ENCODE results near the gene TTLL9. TPM values are rescaled to one million over a fixed set of nuclear protein-coding genes. Genes with fewer than 3 reads are reported as not detected.

TTLL9 gene
- total and polyA plus RNA-seq, 10 of the 15 experiments (the other 5 are each of a cell fraction or from before 2014, with no cell fraction given), result 0.03 to 0.77 (median 0.11) TPM; not detected in 2

DNA sequence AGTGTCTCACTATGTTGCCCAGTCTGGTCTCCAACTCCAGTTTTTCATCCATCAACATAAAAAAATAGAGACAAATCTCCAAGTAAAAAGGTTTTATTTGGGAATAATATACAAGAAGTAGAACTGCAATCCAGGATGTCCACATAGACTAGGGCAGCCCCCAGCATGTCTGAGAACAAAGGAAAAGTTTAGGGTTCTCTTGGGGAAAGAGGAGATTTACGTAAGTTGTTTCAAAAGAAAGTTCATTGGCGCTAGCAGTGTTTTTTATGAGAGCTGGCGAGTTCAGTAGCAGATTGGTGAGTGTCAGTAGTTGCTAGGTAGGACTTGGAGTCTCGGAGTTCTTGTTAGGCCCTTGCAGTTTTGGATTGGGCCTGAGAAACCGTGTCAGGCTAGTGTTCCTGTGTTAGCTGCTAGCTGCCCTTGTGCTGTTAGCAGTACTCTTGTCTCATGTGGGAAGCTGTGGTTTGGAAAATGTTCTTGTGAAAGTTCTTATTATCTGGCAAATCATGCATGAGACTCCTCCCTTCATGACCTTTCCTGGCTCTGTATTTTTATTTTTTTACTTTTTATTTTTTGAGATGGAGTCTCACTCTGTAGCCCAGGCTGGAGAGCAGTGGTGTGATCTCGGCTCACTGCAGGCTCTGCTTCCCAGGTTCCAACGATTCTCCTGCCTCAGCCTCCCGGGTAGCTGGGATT, 24.7 kb downstream of the TTLL9 start (continued):
- TF ChIP-seq MTA3 (IDR thresholded peaks at IDR 0.05; ENCODE audit: borderline replicate concordance, low read length) (no peak), CHD2 (IDR thresholded peaks at IDR 0.05; ENCODE audit: borderline replicate concordance, low read depth, low read length) (peak; percentile 24; the same call in 1 of the 2 replicates), TCF12 (IDR thresholded peaks at IDR 0.05; ENCODE audit: low read depth, low read length) (no peak), ZNF217 (IDR thresholded peaks at IDR 0.05) (peak; percentile 78; the same call in 1 of the 2 replicates), LARP7 (IDR thresholded peaks at IDR 0.05) (no peak), IKZF1 (conservative IDR thresholded peaks at IDR 0.05) (peak; percentile 47), NR2C2 (IDR thresholded peaks at IDR 0.05; ENCODE audit: borderline replicate concordance, control insufficient read depth, insufficient read length, low read depth) (no peak), BACH1 (IDR thresholded peaks at IDR 0.05; ENCODE audit: borderline replicate concordance) (no peak), YBX1 (IDR thresholded peaks at IDR 0.05) (no peak), NBN (IDR thresholded peaks at IDR 0.05) (peak; percentile 88), FOS (IDR thresholded peaks at IDR 0.05; ENCODE audit: borderline replicate concordance, extremely low read depth, insufficient read length) (no peak), ZZZ3 (IDR thresholded peaks at IDR 0.05; ENCODE audit: control insufficient read depth, insufficient read length, low read depth) (no peak), SUPT20H (IDR thresholded peaks at IDR 0.05; ENCODE audit: borderline replicate concordance, control insufficient read depth, low read depth, low read length) (no peak), PAX8 (IDR thresholded peaks at IDR 0.05) (no peak), SMARCA5 (IDR thresholded peaks at IDR 0.05) (no peak), TBL1XR1 (IDR thresholded peaks at IDR 0.05; ENCODE audit: low read depth, low read length) (no peak), ZBTB33 (IDR thresholded peaks at IDR 0.05) (no peak), TARDBP (IDR thresholded peaks at IDR 0.05; ENCODE audit: borderline replicate concordance) (no peak), JUND (IDR thresholded peaks at IDR 0.05; ENCODE audit: low read depth, low read length) (no peak)
- TF ChIP-seq, protein P1, sequence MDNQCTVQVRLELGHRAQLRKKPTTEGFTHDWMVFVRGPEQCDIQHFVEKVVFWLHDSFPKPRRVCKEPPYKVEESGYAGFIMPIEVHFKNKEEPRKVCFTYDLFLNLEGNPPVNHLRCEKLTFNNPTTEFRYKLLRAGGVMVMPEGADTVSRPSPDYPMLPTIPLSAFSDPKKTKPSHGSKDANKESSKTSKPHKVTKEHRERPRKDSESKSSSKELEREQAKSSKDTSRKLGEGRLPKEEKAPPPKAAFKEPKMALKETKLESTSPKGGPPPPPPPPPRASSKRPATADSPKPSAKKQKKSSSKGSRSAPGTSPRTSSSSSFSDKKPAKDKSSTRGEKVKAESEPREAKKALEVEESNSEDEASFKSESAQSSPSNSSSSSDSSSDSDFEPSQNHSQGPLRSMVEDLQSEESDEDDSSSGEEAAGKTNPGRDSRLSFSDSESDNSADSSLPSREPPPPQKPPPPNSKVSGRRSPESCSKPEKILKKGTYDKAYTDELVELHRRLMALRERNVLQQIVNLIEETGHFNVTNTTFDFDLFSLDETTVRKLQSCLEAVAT (IDR thresholded peaks at IDR 0.05), result peak; percentile 42; the same call in 1 of the 2 replicates
- TF ChIP-seq, protein P2, sequence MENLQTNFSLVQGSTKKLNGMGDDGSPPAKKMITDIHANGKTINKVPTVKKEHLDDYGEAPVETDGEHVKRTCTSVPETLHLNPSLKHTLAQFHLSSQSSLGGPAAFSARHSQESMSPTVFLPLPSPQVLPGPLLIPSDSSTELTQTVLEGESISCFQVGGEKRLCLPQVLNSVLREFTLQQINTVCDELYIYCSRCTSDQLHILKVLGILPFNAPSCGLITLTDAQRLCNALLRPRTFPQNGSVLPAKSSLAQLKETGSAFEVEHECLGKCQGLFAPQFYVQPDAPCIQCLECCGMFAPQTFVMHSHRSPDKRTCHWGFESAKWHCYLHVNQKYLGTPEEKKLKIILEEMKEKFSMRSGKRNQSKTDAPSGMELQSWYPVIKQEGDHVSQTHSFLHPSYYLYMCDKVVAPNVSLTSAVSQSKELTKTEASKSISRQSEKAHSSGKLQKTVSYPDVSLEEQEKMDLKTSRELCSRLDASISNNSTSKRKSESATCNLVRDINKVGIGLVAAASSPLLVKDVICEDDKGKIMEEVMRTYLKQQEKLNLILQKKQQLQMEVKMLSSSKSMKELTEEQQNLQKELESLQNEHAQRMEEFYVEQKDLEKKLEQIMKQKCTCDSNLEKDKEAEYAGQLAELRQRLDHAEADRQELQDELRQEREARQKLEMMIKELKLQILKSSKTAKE (IDR thresholded peaks at IDR 0.05; ENCODE audit: low read depth, poor library complexity, severe bottlenecking), result no peak
- TF ChIP-seq, protein P3, sequence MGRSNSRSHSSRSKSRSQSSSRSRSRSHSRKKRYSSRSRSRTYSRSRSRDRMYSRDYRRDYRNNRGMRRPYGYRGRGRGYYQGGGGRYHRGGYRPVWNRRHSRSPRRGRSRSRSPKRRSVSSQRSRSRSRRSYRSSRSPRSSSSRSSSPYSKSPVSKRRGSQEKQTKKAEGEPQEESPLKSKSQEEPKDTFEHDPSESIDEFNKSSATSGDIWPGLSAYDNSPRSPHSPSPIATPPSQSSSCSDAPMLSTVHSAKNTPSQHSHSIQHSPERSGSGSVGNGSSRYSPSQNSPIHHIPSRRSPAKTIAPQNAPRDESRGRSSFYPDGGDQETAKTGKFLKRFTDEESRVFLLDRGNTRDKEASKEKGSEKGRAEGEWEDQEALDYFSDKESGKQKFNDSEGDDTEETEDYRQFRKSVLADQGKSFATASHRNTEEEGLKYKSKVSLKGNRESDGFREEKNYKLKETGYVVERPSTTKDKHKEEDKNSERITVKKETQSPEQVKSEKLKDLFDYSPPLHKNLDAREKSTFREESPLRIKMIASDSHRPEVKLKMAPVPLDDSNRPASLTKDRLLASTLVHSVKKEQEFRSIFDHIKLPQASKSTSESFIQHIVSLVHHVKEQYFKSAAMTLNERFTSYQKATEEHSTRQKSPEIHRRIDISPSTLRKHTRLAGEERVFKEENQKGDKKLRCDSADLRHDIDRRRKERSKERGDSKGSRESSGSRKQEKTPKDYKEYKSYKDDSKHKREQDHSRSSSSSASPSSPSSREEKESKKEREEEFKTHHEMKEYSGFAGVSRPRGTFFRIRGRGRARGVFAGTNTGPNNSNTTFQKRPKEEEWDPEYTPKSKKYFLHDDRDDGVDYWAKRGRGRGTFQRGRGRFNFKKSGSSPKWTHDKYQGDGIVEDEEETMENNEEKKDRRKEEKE (IDR thresholded peaks at IDR 0.05), result no peak
